ENCODE data around the gene CCNJL.
"Not testable (repeated sequence)": the region's sequence is repeated elsewhere in the genome, so short reads cannot be mapped to it uniquely, and the experiment has no call there.

The CCNJL gene

DNA sequence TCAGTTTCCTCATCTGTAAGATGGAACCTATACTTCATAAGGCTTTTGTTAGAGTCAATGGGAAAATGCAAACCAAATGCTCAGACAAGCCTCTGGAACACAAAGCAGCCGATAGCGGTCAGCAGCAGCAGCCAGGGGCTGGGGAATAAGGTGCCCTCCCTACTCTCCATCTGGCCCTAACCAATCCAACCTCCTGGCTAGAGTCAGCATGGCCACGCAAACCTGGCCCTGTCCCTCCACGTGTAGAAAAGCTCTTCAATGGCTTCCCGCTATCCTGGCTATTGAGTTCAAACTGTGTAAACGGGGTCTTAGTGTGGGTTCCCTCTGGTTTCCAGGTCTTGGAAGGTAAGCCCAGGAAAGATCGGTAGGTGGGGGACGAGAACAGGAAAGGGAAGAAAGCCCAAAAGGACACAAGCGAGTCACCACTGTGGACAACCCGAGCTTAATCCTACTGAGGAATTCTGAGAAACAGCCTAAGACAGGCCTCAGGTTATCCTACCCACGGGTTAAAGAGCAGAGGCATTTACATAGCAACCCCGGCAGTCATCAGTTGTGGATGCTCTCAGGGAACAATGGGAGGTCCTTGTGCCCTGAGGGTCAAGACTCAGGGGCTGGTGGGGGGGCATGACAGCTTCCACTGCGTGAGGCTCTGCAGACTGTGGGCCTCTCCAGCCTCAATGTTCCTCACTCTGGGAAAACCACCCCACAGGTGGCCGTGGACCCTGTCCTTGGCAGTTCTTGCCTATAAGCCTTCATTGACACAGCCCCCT, 52.2 kb downstream of the CCNJL start:
- DNase-seq, result no peak

GRCh38 chr5:160259341-160259740, 53.0 kb downstream of the CCNJL start:
- no peak for DNase-seq

DNA sequence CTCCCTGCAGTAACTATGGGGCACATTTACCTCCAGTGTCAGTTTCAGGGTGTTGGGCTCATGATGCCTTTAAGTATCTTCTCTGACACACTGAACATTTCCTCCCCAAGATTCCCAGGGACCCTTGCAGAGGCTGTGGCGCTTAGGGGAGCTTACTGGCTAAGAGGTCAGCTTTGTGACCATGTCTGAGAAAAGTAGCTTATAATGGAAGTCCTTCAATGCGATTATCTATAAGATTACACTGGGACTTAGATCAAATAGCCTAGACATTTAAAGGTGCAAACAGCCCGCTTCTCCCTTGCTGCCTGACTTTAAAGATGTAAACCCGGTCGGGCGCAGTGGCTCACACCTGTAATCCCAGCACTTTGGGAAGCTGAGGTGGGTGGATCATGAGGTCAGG, 57.7 kb downstream of the CCNJL start:
- DNase-seq, result no peak

DNA sequence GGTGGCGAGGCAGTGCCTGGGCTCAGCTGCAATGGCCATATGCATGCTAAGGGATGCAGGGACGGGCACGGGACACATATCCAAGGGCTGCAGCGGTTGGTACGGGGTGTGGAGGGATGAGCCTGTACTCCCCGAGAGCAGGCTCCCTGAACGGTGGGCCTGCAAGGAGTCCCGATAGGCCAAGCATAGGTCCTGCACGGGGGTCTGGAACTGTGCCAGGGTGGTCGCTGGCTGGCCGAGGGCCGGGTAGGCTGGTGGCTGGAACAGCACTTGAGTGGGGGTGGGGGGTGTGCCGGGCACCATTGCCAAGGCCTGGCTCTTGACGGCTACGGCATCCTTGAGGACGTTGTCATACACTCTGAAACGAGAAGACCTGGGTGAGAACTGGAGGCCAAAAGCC, 58.9 kb downstream of the CCNJL start:
- DNase-seq, result no peak

GRCh38 chr5:160252916-160253315, 59.4 kb downstream of the CCNJL start:
- no peak for DNase-seq

- DNase-seq, result no peak
Measured at GRCh38 chr5:160251406-160252155, 60.8 kb downstream of the CCNJL start.

- DNase-seq, result no peak
Measured at GRCh38 chr5:160250826-160251225, 61.5 kb downstream of the CCNJL start.

- DNase-seq, result no peak
Measured at GRCh38 chr5:160250226-160250625, 62.1 kb downstream of the CCNJL start.

DNA sequence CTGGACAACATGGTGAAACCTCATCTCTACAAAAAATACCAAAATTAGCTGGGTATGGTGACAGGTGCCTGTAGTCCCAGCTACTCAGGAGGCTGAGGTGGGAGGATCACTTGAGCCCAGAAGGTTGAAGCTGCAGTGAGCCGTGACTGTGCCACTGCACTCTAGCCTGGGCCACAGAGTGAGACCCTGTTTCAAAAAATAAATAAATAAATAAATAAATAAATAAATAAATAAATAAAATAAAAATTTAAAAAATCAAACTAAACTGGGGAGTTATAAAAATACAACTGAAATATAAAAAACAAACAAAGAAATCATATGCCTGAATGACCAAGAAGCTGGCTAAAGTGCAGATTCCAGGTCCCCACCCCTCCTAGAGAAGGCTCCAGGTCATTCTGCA, 62.8 kb downstream of the CCNJL start:
- DNase-seq, result not testable (repeated sequence)

DNA sequence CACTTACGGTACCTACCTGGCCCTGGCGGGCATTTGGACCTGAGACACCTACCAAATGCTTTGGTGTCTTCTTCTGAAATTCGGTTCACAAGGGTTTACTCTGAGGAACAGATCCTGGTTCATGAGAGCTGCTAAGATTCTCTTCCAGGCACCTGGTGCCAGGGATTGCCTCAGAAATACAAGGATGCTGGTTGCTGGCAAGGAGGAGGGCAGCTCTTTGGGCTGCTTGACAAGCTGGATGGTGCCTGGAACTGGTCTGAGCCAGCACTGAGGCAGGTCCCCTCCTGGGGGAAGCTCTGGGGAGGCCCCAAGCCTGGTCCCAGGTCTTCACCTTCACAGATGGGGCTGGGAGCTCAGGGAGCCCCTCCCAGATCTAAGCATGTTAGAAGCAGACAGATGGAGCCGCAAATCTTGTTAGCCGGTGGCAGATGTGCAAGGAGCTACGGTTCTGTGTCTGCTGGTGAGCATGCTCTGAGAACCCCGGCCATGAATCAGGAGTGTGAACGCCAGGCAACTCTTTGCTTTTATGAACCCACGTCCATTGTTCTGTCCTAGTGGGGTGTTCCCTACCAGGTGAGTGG, 66.8 kb downstream of the CCNJL start:
- no peak for DNase-seq

- no peak for DNase-seq
Measured at GRCh38 chr5:160242145-160242544, 70.2 kb downstream of the CCNJL start.

DNA sequence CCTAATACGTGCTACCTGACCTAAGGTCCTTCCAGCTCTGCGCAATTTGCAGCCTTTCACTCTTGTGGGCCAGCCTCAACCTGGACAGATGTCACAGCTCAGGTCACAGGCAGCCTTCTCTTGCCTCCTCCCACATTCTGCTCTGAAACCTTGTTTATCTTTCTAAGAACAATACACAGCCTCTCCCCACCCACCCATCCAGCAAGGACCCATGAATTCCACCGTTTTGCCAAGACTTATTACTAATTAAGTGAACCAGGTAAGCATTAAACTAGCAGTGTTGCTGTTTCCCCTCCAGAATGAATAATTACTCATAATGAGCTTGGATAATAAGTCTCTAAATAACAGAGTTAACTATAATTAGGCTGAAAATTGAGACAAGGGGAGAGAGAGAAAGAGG, 72.0 kb downstream of the CCNJL start:
- DNase-seq, result no peak

DNA sequence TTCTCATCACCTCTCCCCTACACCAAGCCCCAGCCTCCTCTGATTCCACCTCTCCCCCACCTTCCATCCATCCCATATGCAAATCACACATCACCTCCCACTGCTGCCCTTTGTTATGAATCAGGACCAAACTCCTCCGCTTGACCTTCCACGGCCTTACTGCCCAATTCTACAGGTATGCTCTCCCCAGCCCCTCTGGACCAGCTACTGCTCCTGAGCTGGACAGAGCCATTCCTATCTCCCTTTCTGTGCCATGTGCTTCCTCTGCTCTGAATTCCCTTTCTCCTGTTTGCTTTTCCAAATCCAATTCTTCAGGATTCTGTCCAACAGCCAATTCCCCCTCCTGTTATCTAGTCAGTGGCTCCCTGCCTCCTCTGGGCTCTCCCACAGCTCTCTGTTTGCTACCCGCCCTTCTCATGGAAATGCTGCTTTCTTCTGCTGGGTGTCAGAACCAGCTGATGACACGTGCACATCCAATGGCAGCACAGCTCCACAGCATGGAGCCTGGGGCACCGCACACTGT, 74.7 kb downstream of the CCNJL start:
- no peak for DNase-seq

GRCh38 chr5:160235731-160236130, 76.6 kb downstream of the CCNJL start:
- DNase-seq, result no peak

DNA sequence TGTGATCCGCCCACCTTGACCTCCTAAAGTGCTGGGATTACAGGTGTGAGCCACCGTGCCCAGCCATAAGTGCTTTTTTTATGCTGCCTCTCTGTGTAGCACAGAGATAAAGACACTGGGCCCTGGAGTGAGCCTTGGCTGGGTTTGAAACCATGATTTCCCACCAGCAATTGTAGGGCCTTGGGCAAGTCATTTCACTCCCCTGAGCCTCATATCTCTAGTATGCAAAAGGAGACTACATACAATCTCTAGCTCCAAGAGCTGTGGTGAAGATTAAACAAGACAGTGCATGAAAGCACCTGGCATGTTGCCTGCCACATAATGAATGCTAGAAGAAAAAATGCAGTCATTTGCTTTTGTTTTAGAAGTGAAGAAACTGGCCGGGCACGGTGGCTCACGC, 79.1 kb downstream of the CCNJL start:
- no peak for DNase-seq

DNA sequence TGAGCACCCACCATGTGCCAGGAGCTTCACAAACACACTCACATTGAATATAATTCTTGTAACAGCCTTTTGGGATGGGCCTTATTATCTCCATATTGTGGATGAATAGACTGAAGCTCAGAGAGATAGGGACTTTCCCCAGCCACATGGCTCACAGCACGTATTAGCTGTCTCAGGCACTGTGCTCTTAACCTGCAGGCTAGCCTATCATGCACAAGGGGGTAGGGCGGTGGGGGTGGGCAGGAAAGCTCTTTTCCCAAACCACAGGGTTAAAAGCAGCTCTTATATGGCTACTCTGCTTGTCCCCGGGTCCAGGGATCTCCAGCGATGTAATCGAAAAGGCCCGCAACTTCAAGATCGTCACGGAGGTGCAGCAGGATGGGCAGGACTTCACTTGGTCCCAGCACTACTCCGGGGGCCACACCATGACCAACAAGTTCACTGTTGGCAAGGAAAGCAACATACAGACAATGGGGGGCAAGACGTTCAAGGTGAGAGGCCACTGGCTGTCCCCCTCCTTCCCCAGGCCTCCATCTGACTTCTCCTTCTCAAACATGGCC, 80.5 kb downstream of the CCNJL start:
- no peak for DNase-seq

GRCh38 chr5:160230686-160231527, 81.5 kb downstream of the CCNJL start:
- DNase-seq, result no peak

GRCh38 chr5:160229190-160229742, 83.1 kb downstream of the CCNJL start, which contains the start of gene FABP6:
FABP6 (plus strand) TSS chr5:160229506; CDS start chr5:160229558, 52 bp downstream.
- DNase-seq, result no peak

DNA sequence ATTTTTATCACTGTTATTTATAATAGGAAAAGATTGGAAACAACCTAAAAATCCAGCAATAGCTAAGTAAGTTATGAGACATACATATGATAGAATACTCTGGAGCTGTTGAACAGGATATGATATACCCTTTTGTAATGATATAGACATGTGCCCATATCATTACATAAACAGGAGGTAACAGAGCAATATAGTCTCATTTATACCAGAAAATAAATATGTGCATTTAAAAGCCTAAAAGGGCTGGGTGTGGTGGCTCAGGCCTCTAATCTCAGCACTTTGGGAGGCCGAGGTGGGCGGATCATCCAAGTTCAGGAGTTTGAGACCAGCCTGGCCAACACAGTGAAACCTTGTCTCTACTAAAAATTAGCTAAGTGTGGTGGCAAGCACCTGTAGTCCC, 85.4 kb downstream of the CCNJL start:
- no peak for DNase-seq

DNA sequence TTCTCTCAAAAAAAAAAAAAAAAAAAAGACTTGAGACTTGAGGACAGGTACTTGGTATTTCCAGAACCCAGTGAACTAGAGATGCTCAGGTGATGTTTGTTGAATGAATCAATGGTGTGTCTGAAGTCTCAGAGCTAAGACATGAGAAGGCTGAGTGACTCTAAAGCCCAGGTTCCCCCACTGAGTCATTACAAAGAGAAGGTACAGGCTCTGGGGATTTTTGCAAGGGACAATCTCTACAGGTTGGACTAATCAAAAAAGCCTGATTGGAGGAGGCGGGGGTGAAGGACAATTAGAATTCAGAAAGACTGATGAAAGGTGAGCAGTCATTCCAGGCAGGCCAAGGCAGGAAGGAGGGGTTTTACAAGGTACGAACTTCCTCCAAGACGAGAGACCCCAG, 91.3 kb downstream of the CCNJL start:
- DNase-seq, result no peak

DNA sequence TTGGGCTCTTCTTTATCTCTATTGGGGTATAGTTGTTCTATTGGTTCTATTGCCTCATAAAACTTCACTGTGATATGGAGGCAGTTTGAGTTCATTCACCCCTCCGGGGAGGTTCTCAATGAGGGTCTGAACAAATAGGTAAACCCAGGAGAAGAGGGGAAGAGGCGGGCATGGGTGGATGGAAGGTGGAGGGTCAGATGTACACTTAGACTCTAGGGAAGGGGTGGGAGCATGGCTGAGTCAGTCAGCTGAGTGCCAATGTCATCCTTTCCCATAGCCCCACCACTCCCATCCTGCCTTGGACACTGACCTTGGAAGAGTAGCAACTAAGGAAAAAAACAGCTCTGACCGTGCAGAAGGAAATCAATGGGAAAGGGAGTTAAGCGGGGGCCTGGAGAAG, 93.0 kb downstream of the CCNJL start:
- DNase-seq, result no peak

- DNase-seq, result no peak
Measured at GRCh38 chr5:160213537-160213936, 98.8 kb downstream of the CCNJL start.

Measured in CD4-positive, alpha-beta T cell treated with Interleukin-12 subunit alpha and Interleukin-12 subunit beta, for 1 hour (primary cell).